Caco-2 (cell line): Measurements from ENCODE around the gene TNRC18. TPM values are rescaled to one million over a fixed set of nuclear protein-coding genes. Genes with fewer than 3 reads are reported as not detected.
"Not testable (repeated sequence)": the region's sequence is repeated elsewhere in the genome, so short reads cannot be mapped to it uniquely, and the experiment has no call there.

Source experiments
- BruUV-seq: library from RNA; stranded (reverse); fragments of 400-500 nt; replicated peaks from 2 replicates; lab custom pipeline; 2021; lab: Mats Ljungman, UMichigan
- CTCF ChIA-PET: fragments of 300-600 bp; sonication (Branson Sonifier 250); formaldehyde crosslinking; loops from one replicate; lab custom pipeline; 2022; ENCODE audit warnings: antibody characterized with exemption; lab: Charles Lee
- POLR2A ChIA-PET: fragments of 300-600 bp; sonication (Branson Sonifier 250); formaldehyde crosslinking; loops from one replicate; lab custom pipeline; 2022; ENCODE audit warnings: antibody characterized with exemption; lab: Charles Lee
- DNase-seq, 2 experiments: peaks; one replicate each; pipeline versions ENCODE4 v3.0.0 to v3.0.0-alpha.2; 2020 to 2022
- H3K27me3 ChIP-seq: replicated peaks from 2 replicates; pipeline ENCODE4 v1.6.0; 2011; ENCODE audit warnings: low read length; ENCODE audit not compliant: control insufficient read depth, insufficient read depth
- H3K36me3 ChIP-seq: 2 replicates; pipeline ENCODE4 v1.5.1; 2011; ENCODE audit warnings: low read length; ENCODE audit not compliant: control insufficient read depth, insufficient read depth
- H3K4me1 ChIP-seq: fragments of 250-450 bp; sonication (Bioruptor Pico); 2 replicates; pipeline ENCODE4 v1.5.1; 2020; ENCODE audit warnings: mild to moderate bottlenecking
- H3K4me3 ChIP-seq: 2 replicates; pipeline ENCODE4 v1.5.1; 2011; ENCODE audit warnings: low read depth, mild to moderate bottlenecking, control low read depth, low read length
- H3K9me3 ChIP-seq: fragments of 250-450 bp; sonication (Bioruptor Pico); 2 replicates; pipeline ENCODE4 v1.5.1; 2020; ENCODE audit warnings: mild to moderate bottlenecking, moderate library complexity
- H3K27ac Mint-ChIP-seq: one replicate; pipeline ENCODE4 v1.8.0; 2022; ENCODE audit warnings: mixed read lengths; ENCODE audit not compliant: unreplicated experiment
- H3K27me3 Mint-ChIP-seq: one replicate; pipeline ENCODE4 v1.8.0; 2022; ENCODE audit warnings: mixed read lengths; ENCODE audit not compliant: insufficient read depth, unreplicated experiment
- H3K36me3 Mint-ChIP-seq: one replicate; pipeline ENCODE4 v1.8.0; 2022; ENCODE audit warnings: mild to moderate bottlenecking, mixed read lengths; ENCODE audit not compliant: insufficient read depth, unreplicated experiment
- H3K4me1 Mint-ChIP-seq: one replicate; pipeline ENCODE4 v1.8.0; 2022; ENCODE audit warnings: low read depth, mixed read lengths; ENCODE audit not compliant: unreplicated experiment
- H3K4me3 Mint-ChIP-seq: one replicate; pipeline ENCODE4 v1.8.0; 2022; ENCODE audit warnings: mild to moderate bottlenecking, moderate library complexity, mixed read lengths; ENCODE audit not compliant: unreplicated experiment
- H3K9me3 Mint-ChIP-seq: one replicate; pipeline ENCODE4 v1.8.0; 2022; ENCODE audit warnings: mixed read lengths; ENCODE audit not compliant: unreplicated experiment
- intact Hi-C: fragments of 100-400 bp; cut with micrococcal nuclease; formaldehyde crosslinking; loops from one replicate; pipeline ENCODE4 v1.10.0; 2022; ENCODE audit not compliant: unreplicated experiment
- total RNA-seq: library from RNA; stranded (reverse); gene quantifications from 2 replicates; pipeline ENCODE4 v1.2.3, GENCODE V29; 2022
- TF ChIP-seq, protein P1 (sequence below), 2 experiments: fragments of 200-600 bp in 1 of 2; IDR thresholded peaks; 1 replicate in 1 of 2; 2 replicates in 1 of 2; pipeline versions ENCODE4 v1.5.1 to v1.8.0; 2011 to 2022; ENCODE audit warnings: antibody characterized with exemption in 1 of 2, control low read depth in 1 of 2, inconsistent platforms in 1 of 2, low read depth in 1 of 2, low read length in 1 of 2, mild to moderate bottlenecking in 1 of 2, moderate library complexity in 1 of 2; ENCODE audit not compliant: insufficient read depth in 1 of 2, severe bottlenecking in 1 of 2, unreplicated experiment in 1 of 2

Gene TNRC18
- total RNA-seq, 1 experiment from 2014 or later = 75.6 TPM

DNA sequence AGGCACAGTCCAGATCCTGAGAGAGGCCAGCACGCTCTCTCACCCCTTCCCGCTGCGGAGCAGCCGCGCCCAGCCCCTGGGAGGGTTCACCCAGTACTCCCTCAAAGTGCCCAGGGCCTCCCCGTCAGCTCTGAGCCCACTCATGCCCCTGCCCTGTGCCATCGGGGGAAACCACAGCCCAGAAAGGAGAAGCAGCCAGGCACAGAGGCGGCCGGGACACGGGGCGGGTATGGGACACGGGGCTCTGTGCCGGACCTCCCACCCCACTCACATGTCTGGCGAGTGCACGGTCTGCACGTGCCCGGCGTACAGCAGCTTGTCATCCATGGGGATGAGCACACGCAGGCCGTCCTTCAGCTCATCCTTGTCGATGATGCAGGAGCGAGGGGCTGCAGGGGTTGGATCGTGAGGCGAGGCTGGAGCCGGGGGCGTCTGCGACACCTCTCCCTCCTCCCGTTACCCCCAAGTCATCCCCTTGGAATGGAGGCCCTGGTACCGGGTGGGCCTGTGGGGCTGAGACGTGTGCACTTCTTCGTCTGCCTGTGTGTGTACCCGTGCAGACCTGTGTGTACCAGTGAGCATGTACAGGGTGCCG, 102.7 kb downstream of the TNRC18 start:
- no peak overlapping the region for H3K4me3 ChIP-seq
- H3K27ac Mint-ChIP-seq = peak overlapping the region; percentile 48
- H3K4me3 Mint-ChIP-seq = no peak overlapping the region
- CTCF ChIA-PET = no interaction called here
- BruUV-seq = no TSS peak
- no peaks in the 10 kb centered on the region for H3K9me3 Mint-ChIP-seq
- POLR2A ChIA-PET = no interaction called here
- TF ChIP-seq, protein P1, sequence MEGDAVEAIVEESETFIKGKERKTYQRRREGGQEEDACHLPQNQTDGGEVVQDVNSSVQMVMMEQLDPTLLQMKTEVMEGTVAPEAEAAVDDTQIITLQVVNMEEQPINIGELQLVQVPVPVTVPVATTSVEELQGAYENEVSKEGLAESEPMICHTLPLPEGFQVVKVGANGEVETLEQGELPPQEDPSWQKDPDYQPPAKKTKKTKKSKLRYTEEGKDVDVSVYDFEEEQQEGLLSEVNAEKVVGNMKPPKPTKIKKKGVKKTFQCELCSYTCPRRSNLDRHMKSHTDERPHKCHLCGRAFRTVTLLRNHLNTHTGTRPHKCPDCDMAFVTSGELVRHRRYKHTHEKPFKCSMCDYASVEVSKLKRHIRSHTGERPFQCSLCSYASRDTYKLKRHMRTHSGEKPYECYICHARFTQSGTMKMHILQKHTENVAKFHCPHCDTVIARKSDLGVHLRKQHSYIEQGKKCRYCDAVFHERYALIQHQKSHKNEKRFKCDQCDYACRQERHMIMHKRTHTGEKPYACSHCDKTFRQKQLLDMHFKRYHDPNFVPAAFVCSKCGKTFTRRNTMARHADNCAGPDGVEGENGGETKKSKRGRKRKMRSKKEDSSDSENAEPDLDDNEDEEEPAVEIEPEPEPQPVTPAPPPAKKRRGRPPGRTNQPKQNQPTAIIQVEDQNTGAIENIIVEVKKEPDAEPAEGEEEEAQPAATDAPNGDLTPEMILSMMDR (IDR thresholded peaks at IDR 0.05; ENCODE audit: insufficient read depth in 1 of 2, low read depth in 1 of 2, low read length in 1 of 2, severe bottlenecking in 1 of 2, unreplicated experiment in 1 of 2) = no peak
- H3K36me3 Mint-ChIP-seq = peaks cover 92% of the 10 kb centered on the region
- H3K9me3 ChIP-seq = peaks cover 4% of the 10 kb centered on the region
- peaks cover 2% of the 10 kb centered on the region for H3K36me3 ChIP-seq
- H3K4me1 Mint-ChIP-seq = peaks cover under 1% of the 10 kb centered on the region
- H3K4me1 ChIP-seq = no peaks in the 10 kb centered on the region
- no peaks in the 10 kb centered on the region for H3K27me3 ChIP-seq
- H3K27me3 Mint-ChIP-seq = no peaks in the 10 kb centered on the region
- no peak for DNase-seq
- intact Hi-C loops = no loop called here

DNA sequence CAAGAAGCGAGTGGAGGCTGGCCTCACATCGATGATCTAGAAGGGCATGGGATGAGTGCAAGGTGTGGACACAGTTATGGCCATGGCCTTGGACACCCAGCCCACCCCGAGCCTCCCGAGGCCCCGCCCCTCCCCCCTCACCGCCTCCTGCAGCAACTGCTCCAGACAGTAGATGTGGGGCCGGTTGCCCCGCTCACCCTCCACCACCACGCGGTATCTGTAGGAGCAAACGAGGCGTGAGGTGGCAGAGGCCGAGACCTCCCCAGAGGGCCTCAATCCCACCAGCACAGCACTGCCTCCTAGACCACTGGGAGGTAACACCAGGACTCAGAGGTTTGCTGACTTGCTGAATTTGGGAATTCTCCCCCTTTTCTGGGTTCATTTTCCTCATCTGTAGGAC, 103.2 kb downstream of the TNRC18 start:
- no peaks in the 10 kb centered on the region for H3K4me1 ChIP-seq
- H3K4me3 ChIP-seq = no peak overlapping the region
- TF ChIP-seq, protein P1 (IDR thresholded peaks at IDR 0.05; ENCODE audit: insufficient read depth in 1 of 2, low read depth in 1 of 2, low read length in 1 of 2, severe bottlenecking in 1 of 2, unreplicated experiment in 1 of 2) = no peak
- intact Hi-C loops = no loop called here
- peaks cover 4% of the 10 kb centered on the region for H3K9me3 ChIP-seq
- Mint-ChIP-seq H3K4me1 (no peaks in the 10 kb centered on the region), H3K9me3 (no peaks in the 10 kb centered on the region), H3K27me3 (no peaks in the 10 kb centered on the region), H3K36me3 (peaks cover 92% of the 10 kb centered on the region), H3K4me3 (no peak overlapping the region), H3K27ac (no peak overlapping the region)
- CTCF ChIA-PET = no interaction called here
- H3K36me3 ChIP-seq = peaks cover 2% of the 10 kb centered on the region
- POLR2A ChIA-PET = no interaction called here
- BruUV-seq = no TSS peak
- no peak for DNase-seq
- no peaks in the 10 kb centered on the region for H3K27me3 ChIP-seq

DNA sequence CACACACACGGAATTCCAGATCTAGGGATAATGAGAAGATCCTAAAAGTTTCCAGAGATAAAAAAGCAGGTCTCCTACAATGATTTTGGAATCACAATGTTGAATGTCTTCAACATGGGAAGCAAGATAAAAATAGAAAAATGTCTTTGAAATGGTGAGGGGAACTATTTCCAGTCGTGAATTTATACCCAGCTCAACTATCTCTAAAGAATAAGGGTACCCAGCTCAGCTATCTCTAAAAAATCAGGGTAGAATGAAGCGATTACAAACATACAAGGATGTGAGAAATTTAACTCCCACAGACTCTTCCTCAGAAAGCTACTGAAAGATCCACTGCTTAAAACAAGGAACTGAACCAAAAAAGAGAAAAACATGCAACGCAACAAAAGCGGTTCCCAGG, 105.0 kb downstream of the TNRC18 start:
- POLR2A ChIA-PET, H3K4me3 Mint-ChIP-seq, H3K36me3 ChIP-seq, intact Hi-C loops, H3K9me3 ChIP-seq, H3K4me3 ChIP-seq, H3K27me3 ChIP-seq, BruUV-seq, CTCF ChIA-PET, DNase-seq, H3K27ac Mint-ChIP-seq, H3K4me1 Mint-ChIP-seq, H3K9me3 Mint-ChIP-seq, H3K27me3 Mint-ChIP-seq, H3K4me1 ChIP-seq: not testable (repeated sequence)
- peaks cover 89% of the 10 kb centered on the region for H3K36me3 Mint-ChIP-seq
